GM20000 (cell line): ENCODE data around the gene IGFN1.

ENCODE experiments used
- DNase-seq: peaks from one replicate; pipeline ENCODE4 v3.0.0; 2012; ENCODE audit warnings: low spot score
- CTCF ChIP-seq: IDR thresholded peaks from 2 replicates; pipeline ENCODE4 v1.5.1; 2012; ENCODE audit warnings: mild to moderate bottlenecking, control low read depth; ENCODE audit errors: extremely low read depth, missing control alignments

The IGFN1 gene

DNA sequence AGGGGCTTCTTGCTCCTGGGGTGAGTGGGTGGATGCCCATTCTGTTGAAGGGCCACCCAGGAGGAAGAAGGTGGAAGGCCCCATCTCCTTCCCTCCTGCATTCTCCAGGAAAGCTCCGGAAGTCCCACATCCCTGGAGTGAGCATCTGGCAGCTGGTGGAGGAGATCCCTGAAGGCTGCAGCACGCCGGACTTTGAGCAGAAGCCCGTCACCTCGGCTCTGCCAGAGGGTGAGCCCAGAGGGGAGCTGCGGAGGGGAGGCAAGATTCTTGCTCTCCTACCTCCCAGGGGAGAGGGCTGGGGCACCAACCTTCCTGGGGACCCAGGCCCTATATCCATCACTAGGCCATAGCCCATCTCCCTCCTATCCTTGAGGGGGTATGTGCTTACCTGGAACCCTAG is 3.4 kb downstream of the IGFN1 start:
- no peak for TF ChIP-seq CTCF
- no peak for DNase-seq

- DNase-seq, result no peak
- no peak for TF ChIP-seq CTCF
These were observed 8.0 kb downstream of the IGFN1 start for GRCh38 chr1:201198598-201198997.

GRCh38 chr1:201205036-201205435 is 14.4 kb downstream of the IGFN1 start:
- DNase-seq, result no peak
- no peak for TF ChIP-seq CTCF

DNA sequence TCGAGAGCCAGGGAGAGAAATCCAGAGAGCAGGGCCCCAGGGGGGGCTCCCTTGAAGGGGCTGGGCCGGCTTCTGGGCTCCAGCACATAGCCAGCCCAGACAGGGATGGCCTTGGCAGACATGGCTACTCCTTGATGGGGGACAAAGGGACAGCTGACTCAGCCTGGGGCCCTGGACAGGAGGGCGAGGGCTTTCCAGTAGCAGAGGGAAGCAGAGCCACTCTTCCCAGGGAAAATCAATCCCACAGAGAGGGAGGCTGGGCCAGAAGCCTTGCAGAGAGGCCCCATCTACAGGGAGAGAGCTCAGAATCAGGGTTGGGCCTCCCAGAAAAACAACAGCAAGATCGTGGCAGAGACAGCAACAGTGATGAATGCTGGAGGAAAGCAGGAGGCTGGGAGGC is 15.6 kb downstream of the IGFN1 start:
- DNase-seq, result no peak
- TF ChIP-seq CTCF, result no peak

DNA sequence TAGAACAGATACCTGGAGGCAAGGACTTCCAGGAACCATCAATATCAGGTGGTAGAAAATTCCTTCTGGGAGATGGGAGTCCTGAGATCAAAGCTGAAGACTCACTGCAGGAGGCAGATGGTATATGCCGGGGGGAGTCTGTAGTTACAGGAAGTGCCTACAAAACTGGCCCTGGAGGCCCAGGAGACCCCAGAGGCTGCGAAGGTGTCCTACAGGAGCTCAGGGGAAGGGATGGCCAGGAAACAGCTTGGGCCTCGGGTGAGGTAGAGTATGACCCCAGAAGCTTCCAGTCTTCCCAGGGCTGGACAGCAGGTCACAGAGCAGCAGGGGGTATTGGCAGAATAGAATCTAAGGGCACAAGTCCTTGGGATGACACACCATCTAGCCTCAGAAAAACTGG is 16.4 kb downstream of the IGFN1 start:
- no peak for TF ChIP-seq CTCF
- no peak for DNase-seq

- DNase-seq, result no peak
- no peak for TF ChIP-seq CTCF
These were observed 17.6 kb downstream of the IGFN1 start for GRCh38 chr1:201208236-201208635.

DNA sequence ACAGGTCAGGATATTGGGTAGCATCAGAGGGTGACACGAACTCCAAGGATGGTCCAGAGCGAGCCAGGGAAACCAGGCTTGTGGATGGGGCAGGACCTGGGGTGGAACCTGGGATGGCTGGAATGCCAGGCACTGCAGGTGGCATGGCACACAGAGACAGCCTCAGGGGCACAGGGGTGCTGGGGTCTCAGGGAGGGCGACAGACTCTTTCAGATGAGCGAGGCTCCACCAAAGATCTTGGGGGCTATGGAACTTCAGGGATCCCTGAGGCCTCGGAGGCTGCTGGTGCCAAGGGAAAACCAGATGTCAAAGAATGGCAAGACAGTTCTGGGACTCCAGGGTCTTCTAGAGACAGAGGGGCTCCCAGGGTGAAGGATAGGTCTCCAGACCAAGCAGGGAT is 21.4 kb downstream of the IGFN1 start:
- no peak for TF ChIP-seq CTCF
- no peak for DNase-seq
